Neutrophil (primary cell): ENCODE results near the gene FYCO1.
"Not testable (repeated sequence)": the region's sequence is repeated elsewhere in the genome, so short reads cannot be mapped to it uniquely, and the experiment has no call there.

Experiments
- H3K27ac ChIP-seq: fragments of 200-600 bp; sonication (generic); 2 replicates; pipeline ENCODE4 v1.5.1; 2016; ENCODE audit warnings: mild to moderate bottlenecking, moderate library complexity
- H3K27me3 ChIP-seq: fragments of 200-600 bp; sonication (generic); 2 replicates; pipeline ENCODE4 v1.6.0; 2016; ENCODE audit warnings: mild to moderate bottlenecking
- H3K36me3 ChIP-seq: fragments of 200-600 bp; sonication (generic); 2 replicates; pipeline ENCODE4 v1.5.1; 2017
- H3K4me1 ChIP-seq, 2 experiments: fragments of 200-600 bp in 1 of 2; sonication (generic) in 1 of 2; 1 replicate in 1 of 2; 2 replicates in 1 of 2; pipeline versions ENCODE4 v1.5.1 to v1.6.1; 2013 to 2016; ENCODE audit warnings: low read depth in 1 of 2, low read length in 1 of 2, mild to moderate bottlenecking in 1 of 2, moderate library complexity in 1 of 2; ENCODE audit not compliant: control insufficient read depth in 1 of 2, insufficient read depth in 1 of 2
- H3K4me3 ChIP-seq, 2 experiments: fragments of 200-600 bp in 1 of 2; sonication (generic) in 1 of 2; 1 replicate in 1 of 2; 2 replicates in 1 of 2; pipeline ENCODE4 v1.5.1; 2013 to 2016; ENCODE audit warnings: low read depth in 1 of 2, low read length in 1 of 2, mild to moderate bottlenecking in 1 of 2, moderate library complexity in 1 of 2
- H3K9me3 ChIP-seq: fragments of 200-600 bp; sonication (generic); 2 replicates; pipeline ENCODE4 v1.5.1; 2016
- TF ChIP-seq, protein P1 (sequence below): fragments of 200-600 bp; sonication (generic); IDR thresholded peaks from 2 replicates; pipeline ENCODE4 v1.5.1; 2016; ENCODE audit warnings: antibody characterized with exemption

FYCO1 gene

DNA sequence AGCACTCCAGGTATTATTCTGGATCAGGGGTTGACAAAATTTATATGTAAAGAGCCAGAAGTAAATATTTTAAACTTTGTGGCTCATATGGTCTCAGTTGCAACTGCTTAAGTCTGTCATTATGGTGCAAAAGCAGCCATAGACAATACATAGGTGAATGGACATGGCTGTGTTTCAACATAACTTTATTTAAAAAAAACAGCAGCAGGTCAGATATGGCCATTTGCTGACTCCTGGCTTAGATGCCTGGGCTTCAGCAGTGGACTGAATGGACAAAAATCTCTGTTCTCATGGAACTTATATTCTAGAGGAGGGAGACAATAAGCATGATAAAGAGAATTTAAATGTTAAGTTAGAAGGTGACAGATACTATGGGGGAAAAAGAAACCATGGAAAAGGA lies 11.7 kb upstream of the FYCO1 start:
- no peaks in the 10 kb centered on the region for H3K36me3 ChIP-seq
- TF ChIP-seq, protein P1, sequence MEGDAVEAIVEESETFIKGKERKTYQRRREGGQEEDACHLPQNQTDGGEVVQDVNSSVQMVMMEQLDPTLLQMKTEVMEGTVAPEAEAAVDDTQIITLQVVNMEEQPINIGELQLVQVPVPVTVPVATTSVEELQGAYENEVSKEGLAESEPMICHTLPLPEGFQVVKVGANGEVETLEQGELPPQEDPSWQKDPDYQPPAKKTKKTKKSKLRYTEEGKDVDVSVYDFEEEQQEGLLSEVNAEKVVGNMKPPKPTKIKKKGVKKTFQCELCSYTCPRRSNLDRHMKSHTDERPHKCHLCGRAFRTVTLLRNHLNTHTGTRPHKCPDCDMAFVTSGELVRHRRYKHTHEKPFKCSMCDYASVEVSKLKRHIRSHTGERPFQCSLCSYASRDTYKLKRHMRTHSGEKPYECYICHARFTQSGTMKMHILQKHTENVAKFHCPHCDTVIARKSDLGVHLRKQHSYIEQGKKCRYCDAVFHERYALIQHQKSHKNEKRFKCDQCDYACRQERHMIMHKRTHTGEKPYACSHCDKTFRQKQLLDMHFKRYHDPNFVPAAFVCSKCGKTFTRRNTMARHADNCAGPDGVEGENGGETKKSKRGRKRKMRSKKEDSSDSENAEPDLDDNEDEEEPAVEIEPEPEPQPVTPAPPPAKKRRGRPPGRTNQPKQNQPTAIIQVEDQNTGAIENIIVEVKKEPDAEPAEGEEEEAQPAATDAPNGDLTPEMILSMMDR, result no peak
- peaks cover 71% of the 10 kb centered on the region for H3K27me3 ChIP-seq
- H3K4me1 ChIP-seq, result no peaks in the 10 kb centered on the region
- H3K27ac ChIP-seq, result no peak overlapping the region
- no peaks in the 10 kb centered on the region for H3K9me3 ChIP-seq
- H3K4me3 ChIP-seq, result no peak overlapping the region

DNA sequence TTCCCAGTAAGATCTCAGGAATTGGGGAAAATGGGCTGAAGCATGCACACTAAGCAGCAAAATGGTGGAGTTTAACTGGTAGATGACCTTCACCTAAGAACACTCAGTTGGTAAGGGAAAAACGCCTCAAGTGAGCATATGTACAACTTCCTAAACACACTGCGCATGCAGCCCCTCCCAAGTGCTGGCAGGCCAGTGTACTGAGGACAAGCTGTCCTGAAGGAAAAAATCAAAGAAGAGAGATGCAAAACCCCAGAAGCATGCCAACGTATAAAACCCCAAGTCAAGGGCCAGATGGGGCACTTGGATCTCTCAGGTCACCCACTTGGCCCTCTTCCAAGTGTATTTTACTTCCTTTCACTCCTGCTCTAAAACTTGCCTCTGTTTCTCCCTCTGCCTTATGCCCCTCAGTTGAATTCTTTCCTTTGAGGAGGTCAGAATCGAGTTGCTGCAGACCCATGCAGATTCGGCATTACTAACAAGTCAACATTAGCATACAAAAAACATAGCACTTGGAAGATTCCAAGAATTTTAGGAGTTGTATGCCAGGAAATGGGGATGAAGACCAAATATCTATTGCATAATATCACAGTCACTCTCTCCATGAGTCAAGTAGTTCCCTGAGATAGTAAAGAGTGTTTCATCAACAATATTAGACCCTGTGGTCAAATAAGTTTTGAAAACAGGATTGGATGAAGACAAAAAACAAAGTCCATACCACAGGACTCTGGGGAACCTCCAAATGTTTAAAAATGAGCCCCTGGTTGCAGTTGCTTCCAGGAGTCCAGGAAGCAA lies 10.8 kb upstream of the FYCO1 start:
- H3K27ac ChIP-seq, result no peak overlapping the region
- TF ChIP-seq, protein P1, result no peak
- peaks cover 68% of the 10 kb centered on the region for H3K27me3 ChIP-seq
- H3K36me3 ChIP-seq, result no peaks in the 10 kb centered on the region
- H3K9me3 ChIP-seq, result no peaks in the 10 kb centered on the region
- no peak overlapping the region for H3K4me3 ChIP-seq
- no peaks in the 10 kb centered on the region for H3K4me1 ChIP-seq

- not testable (repeated sequence) for H3K9me3 ChIP-seq, H3K4me3 ChIP-seq, H3K4me1 ChIP-seq, H3K36me3 ChIP-seq, H3K27ac ChIP-seq
- peaks cover 71% of the 10 kb centered on the region for H3K27me3 ChIP-seq
Observed at GRCh38 chr3:46003706-46004105, 8.1 kb upstream of the FYCO1 start.

DNA sequence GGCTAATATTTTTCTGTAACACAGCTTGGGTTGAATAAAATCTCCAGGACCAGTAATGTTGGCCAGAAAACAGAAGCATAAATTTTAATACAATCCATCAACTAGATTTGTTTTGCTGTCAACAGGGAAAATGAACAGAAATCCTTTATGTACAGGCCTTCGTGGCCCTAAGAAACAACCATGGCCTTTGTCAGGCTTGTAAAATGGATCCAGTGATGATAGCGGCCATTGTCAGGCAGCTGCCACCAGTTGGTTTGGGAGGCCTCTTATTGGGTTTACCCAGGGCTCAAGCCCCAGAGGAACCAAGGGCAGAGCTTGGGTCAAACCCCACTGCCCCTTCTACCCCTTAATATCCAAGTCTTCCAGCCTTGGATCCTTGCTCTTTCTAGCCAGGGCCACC lies 5.6 kb upstream of the FYCO1 start:
- H3K4me3 ChIP-seq, result no peak overlapping the region
- no peak overlapping the region for H3K27ac ChIP-seq
- TF ChIP-seq, protein P1, result no peak
- peaks cover 63% of the 10 kb centered on the region for H3K27me3 ChIP-seq
- peaks cover 2 to 3% of the 10 kb centered on the region in 2 experiments for H3K4me1 ChIP-seq
- H3K9me3 ChIP-seq, result no peaks in the 10 kb centered on the region
- no peaks in the 10 kb centered on the region for H3K36me3 ChIP-seq

DNA sequence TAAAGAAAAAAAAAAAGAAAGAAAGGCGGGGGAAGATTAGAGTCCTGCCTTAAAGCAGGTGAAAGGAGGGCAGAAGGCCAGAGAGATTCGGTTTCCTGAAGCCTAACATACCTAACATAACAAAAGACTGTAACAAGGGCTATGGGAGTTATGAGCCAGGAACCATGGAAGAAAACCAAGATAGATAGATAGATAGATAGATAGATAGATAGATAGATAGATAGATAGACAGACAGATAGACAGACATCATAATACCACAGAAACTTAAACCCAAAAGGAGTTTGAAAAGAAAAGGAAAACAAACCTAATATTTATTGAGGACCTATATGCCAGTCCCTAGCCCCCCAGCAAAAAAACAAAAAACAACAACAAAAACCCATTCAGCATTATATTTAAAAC lies 2.3 kb upstream of the FYCO1 start:
- H3K4me3 ChIP-seq, result no peak overlapping the region
- TF ChIP-seq, protein P1, result no peak
- H3K27me3 ChIP-seq, result peaks cover 68% of the 10 kb centered on the region
- H3K27ac ChIP-seq, result no peak overlapping the region
- peaks cover 30 to 33% of the 10 kb centered on the region in 2 experiments for H3K4me1 ChIP-seq
- no peaks in the 10 kb centered on the region for H3K9me3 ChIP-seq
- H3K36me3 ChIP-seq, result no peaks in the 10 kb centered on the region

DNA sequence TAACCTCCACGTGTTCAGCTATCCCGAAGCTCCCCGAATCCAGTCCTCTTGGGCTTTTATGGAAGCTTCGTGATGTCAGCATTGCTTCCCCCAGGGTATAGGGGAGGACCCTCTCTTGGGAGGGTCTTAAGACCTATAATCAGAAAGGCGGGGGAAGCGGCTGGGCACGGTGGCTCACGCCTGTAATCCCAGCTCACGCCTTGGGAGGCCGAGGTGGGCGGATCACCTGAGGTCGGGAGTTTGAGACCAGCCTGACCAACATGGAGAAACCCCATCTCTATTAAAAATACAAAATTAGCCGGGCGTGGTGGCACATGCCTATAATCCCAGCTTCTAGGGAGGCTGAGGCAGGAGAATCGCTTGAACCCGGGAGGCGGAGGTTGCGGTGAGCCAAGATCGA lies 1.9 kb upstream of the FYCO1 start:
- Histone ChIP-seq H3K4me1 (peaks cover 35 to 38% of the 10 kb centered on the region in 2 experiments), H3K27me3 (peaks cover 63% of the 10 kb centered on the region)
- not testable (repeated sequence) for H3K27ac ChIP-seq, H3K9me3 ChIP-seq, H3K36me3 ChIP-seq, H3K4me3 ChIP-seq
